LNCaP clone FGC (cell line): ENCODE measurements around the gene ACBD6.

Source experiments
- DNase-seq: peaks from one replicate; pipeline ENCODE4 v3.0.0-alpha.2; 2011; ENCODE audit warnings: low read depth
- H3K4me3 ChIP-seq: 2 replicates; pipeline ENCODE4 v1.5.1; 2011; ENCODE audit warnings: mild to moderate bottlenecking, low read depth, low read length, control low read depth
- CTCF ChIP-seq: IDR thresholded peaks from 2 replicates; pipeline ENCODE4 v1.5.1; 2012; ENCODE audit warnings: mild to moderate bottlenecking; ENCODE audit not compliant: control insufficient read depth, insufficient read depth; ENCODE audit errors: extremely low read depth

The ACBD6 gene

GRCh38 chr1:180250883-180251509 lies 251.4 kb downstream of the ACBD6 start:
- TF ChIP-seq CTCF: no peak
- no peak overlapping the region for H3K4me3 ChIP-seq
- DNase-seq: no peak

- no peak for DNase-seq
- H3K4me3 ChIP-seq: no peak overlapping the region
- TF ChIP-seq CTCF: no peak
Measured at GRCh38 chr1:180250499-180250770, 251.9 kb downstream of the ACBD6 start.

GRCh38 chr1:180249725-180250498 lies 252.5 kb downstream of the ACBD6 start:
- no peak for DNase-seq
- no peak overlapping the region for H3K4me3 ChIP-seq
- no peak for TF ChIP-seq CTCF

- no peak for DNase-seq
- no peak overlapping the region for H3K4me3 ChIP-seq
- TF ChIP-seq CTCF: no peak
Measured at GRCh38 chr1:180248731-180249681, 253.4 kb downstream of the ACBD6 start.

- no peak overlapping the region for H3K4me3 ChIP-seq
- no peak for TF ChIP-seq CTCF
- no peak for DNase-seq
Measured at GRCh38 chr1:180248176-180248575, 254.2 kb downstream of the ACBD6 start.

- no peak overlapping the region for H3K4me3 ChIP-seq
- TF ChIP-seq CTCF: no peak
- no peak for DNase-seq
Measured at GRCh38 chr1:180247580-180247979, 254.8 kb downstream of the ACBD6 start.
